Activated naive CD4-positive, alpha-beta T cell treated with anti-CD3 and anti-CD28 coated beads, Interleukin-2, amount 50 U/mL, for 24 hours (primary cell): Measurements from ENCODE around the gene LMO7.

Experiments
- H3K27ac Mint-ChIP-seq: one replicate; pipeline ENCODE4 v1.8.0; 2021; ENCODE audit warnings: mild to moderate bottlenecking, mixed read lengths
- H3K27me3 Mint-ChIP-seq: one replicate; pipeline ENCODE4 v1.8.0; 2021; ENCODE audit warnings: mixed read lengths
- H3K36me3 Mint-ChIP-seq: one replicate; pipeline ENCODE4 v1.8.0; 2021; ENCODE audit warnings: mixed read lengths
- H3K4me1 Mint-ChIP-seq: one replicate; pipeline ENCODE4 v1.8.0; 2021; ENCODE audit warnings: mixed read lengths
- H3K4me3 Mint-ChIP-seq: one replicate; pipeline ENCODE4 v1.8.0; 2021; ENCODE audit warnings: mild to moderate bottlenecking, mixed read lengths
- H3K9me3 Mint-ChIP-seq: one replicate; pipeline ENCODE4 v1.8.0; 2021; ENCODE audit warnings: mixed read lengths

The LMO7 gene

DNA sequence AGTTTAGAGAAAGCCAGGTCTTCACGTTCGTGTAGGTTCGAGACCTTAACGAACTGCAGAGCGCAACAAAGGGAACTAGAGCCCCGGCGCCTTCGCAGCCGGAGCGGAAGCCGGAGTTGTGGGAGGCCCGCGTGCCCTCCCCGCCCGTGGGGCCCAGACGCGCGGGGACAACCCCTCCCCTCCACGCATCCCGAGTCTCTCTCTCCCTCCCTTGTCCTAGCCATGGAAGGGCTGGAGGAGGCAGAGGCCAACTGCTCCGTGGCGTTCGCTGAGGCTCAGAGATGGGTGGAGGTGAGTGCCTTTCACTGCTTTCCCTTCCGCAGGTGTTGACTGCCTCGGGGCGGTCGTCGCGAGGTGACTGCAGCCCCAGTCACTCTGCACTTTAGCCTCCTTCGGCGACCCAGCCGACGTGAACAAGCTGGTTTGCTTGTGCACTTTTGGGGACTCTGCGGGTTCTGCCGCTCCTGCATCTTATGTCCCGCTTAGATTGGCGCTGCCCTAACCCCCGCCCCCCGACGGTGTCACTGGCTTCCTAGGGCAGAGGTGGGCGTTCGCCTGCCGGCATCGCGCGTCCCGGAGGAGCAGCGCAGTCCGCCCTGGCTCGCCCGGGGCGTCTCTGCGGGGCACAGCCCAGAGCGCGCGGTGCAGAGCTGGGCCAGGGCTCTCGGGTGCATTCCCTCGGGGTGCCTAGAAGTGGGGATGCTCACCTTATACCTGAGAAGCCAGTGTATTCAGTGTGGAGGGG lies 478 bp downstream of the LMO7 start:
- H3K27ac Mint-ChIP-seq, result no peak overlapping the region

GRCh38 chr13:75637181-75637750 lies 1.1 kb downstream of the LMO7 start:
- Mint-ChIP-seq H3K4me3 (peak overlapping the region; percentile 67), H3K9me3 (no peaks in the 10 kb centered on the region), H3K27me3 (peaks cover 4% of the 10 kb centered on the region), H3K36me3 (peaks cover 1% of the 10 kb centered on the region), H3K27ac (no peak overlapping the region), H3K4me1 (peaks cover 12% of the 10 kb centered on the region)

More for the DNA sequence above, 478 bp downstream of the LMO7 start:
- H3K4me3 Mint-ChIP-seq, result peak overlapping the region; percentile 82
- no peaks in the 10 kb centered on the region for H3K9me3 Mint-ChIP-seq
- H3K4me1 Mint-ChIP-seq, result peaks cover 12% of the 10 kb centered on the region
- peaks cover 4% of the 10 kb centered on the region for H3K27me3 Mint-ChIP-seq
- H3K36me3 Mint-ChIP-seq, result peaks cover 1% of the 10 kb centered on the region

DNA sequence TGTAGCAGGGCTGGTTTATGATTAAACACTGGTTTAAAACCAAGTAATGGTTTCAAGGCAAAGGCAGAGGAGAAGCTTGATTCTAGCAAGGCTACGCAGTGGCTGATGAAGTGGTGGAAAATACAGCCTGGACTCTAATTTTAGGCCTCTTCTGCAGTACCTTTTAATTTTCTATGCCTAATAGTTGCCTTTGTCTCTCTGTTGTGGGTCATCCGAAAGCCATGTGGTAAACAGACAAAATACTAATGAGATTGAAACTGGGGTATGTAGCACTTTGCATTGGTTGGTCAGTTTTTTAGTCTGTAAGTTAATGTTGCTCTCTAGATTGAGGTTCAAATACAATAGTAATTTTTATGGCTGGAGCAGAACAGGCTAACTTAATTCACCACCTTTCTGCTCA lies 3.3 kb downstream of the LMO7 start:
- Mint-ChIP-seq H3K27ac (no peak overlapping the region), H3K4me3 (no peak overlapping the region), H3K9me3 (no peaks in the 10 kb centered on the region), H3K4me1 (peaks cover 6% of the 10 kb centered on the region), H3K36me3 (peaks cover 1% of the 10 kb centered on the region), H3K27me3 (peaks cover 4% of the 10 kb centered on the region)

GRCh38 chr13:75641026-75641425 lies 4.9 kb downstream of the LMO7 start:
- Mint-ChIP-seq H3K27ac (no peak overlapping the region), H3K9me3 (no peaks in the 10 kb centered on the region), H3K4me1 (peaks cover 6% of the 10 kb centered on the region), H3K4me3 (no peak overlapping the region), H3K27me3 (peaks cover 4% of the 10 kb centered on the region), H3K36me3 (peaks cover 6% of the 10 kb centered on the region)

DNA sequence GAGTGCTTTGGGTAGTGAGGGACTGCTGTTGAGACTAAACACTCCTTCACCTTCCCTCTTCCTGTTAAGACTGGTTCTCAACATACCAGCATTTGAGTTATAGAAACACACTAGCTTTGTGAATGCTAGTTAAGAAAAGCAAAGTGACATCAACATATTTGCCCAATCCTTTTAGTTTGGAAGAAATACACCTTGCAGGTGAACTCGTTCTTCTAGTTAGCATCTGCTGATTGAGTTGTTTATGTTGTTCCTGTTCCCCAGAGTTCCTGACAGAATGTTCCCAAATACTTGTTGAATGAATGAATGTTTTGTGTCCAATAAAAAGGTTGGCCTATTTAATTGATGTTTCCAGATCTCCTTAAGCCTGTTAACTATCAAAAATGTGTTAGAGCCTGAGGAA lies 7.1 kb downstream of the LMO7 start:
- Mint-ChIP-seq H3K36me3 (peaks cover 8% of the 10 kb centered on the region), H3K4me1 (no peaks in the 10 kb centered on the region), H3K27me3 (peaks cover 1% of the 10 kb centered on the region), H3K4me3 (no peak overlapping the region), H3K27ac (no peak overlapping the region), H3K9me3 (no peaks in the 10 kb centered on the region)

GRCh38 chr13:75643693-75644092 lies 7.6 kb downstream of the LMO7 start:
- no peak overlapping the region for H3K4me3 Mint-ChIP-seq
- H3K36me3 Mint-ChIP-seq, result peaks cover 8% of the 10 kb centered on the region
- H3K27me3 Mint-ChIP-seq, result peaks cover 1% of the 10 kb centered on the region
- no peaks in the 10 kb centered on the region for H3K9me3 Mint-ChIP-seq
- no peak overlapping the region for H3K27ac Mint-ChIP-seq
- no peaks in the 10 kb centered on the region for H3K4me1 Mint-ChIP-seq

DNA sequence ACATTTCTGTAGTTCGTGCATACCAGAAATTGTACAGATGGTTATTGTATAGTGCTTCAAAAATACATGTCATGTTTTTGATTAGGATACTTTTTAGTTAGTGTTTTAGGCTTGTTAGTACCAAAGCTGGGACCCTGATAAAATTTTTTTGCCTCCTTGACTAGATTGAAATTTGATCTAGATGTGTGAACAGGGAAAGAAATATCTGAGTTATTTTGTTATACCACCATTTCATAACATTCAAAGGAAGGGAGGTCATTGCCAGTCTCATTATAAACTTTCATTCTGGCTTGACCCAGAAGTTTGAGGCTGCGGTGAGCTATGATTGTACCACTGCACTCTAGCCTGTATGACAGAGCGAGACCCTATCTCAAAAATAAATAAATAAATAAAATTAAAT lies 9.0 kb downstream of the LMO7 start:
- Mint-ChIP-seq H3K36me3 (peaks cover 8% of the 10 kb centered on the region), H3K9me3 (no peaks in the 10 kb centered on the region), H3K4me1 (no peaks in the 10 kb centered on the region), H3K27ac (no peak overlapping the region), H3K4me3 (no peak overlapping the region), H3K27me3 (no peaks in the 10 kb centered on the region)

DNA sequence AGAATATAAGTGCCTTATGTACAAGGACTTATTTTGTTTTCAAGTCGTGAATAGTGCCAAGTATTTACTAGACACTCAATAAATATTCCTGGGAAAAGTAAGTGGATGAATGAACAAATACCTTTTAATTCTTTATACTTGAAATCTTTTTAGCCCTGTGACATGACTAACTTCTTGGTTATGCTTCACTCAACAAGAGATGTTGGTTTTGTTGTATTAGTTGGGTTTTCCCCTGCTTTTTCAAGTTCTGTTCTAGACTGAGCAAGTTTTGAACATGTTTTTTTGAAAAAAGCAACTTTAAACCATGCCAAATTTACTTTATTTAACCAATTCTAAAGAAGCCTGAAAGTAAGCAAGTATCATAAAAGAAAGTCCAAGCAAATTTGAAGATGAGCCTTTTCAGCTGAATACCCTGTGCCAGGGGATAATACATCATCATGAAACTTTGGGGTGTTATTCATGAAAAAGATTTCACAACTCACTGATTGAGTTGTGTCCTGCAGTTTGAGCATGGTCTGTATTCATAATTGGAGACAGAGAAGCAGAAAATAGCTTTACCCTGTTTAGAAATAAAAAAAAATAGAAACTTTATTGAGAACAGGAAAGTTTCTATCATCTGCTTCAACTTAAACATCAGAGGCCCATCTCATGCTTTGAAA lies 11.1 kb downstream of the LMO7 start:
- H3K4me3 Mint-ChIP-seq, result no peak overlapping the region
- H3K27me3 Mint-ChIP-seq, result no peaks in the 10 kb centered on the region
- no peak overlapping the region for H3K27ac Mint-ChIP-seq
- H3K36me3 Mint-ChIP-seq, result peaks cover 9% of the 10 kb centered on the region
- no peaks in the 10 kb centered on the region for H3K9me3 Mint-ChIP-seq
- H3K4me1 Mint-ChIP-seq, result no peaks in the 10 kb centered on the region

DNA sequence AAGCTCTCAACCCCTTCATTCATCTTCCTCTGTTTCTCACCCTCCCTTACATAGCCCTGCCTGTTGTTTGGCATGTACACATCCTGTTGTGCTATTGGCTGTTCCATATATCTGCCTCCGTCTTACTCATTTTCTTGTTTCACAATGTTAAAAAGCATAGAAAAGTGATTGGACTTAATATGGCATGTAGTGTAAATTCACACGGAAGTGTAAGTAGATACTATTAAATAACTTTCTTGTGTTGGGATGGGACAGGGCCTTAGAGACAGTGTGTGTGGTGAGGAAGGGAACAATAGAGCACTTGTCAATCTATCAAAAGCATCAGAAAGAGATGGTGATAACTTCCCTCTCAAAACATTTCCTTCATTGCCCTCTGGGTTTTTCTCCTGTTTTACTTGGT lies 12.3 kb downstream of the LMO7 start:
- Mint-ChIP-seq H3K4me3 (no peak overlapping the region), H3K27me3 (no peaks in the 10 kb centered on the region), H3K9me3 (no peaks in the 10 kb centered on the region)

GRCh38 chr13:75651013-75651412 lies 14.9 kb downstream of the LMO7 start:
- Mint-ChIP-seq H3K36me3 (peaks cover 4% of the 10 kb centered on the region), H3K9me3 (no peaks in the 10 kb centered on the region), H3K4me3 (no peak overlapping the region), H3K27me3 (no peaks in the 10 kb centered on the region), H3K4me1 (no peaks in the 10 kb centered on the region), H3K27ac (no peak overlapping the region)

More for the DNA sequence above, 12.3 kb downstream of the LMO7 start:
- no peaks in the 10 kb centered on the region for H3K4me1 Mint-ChIP-seq
- H3K27ac Mint-ChIP-seq, result no peak overlapping the region
- H3K36me3 Mint-ChIP-seq, result peaks cover 9% of the 10 kb centered on the region

DNA sequence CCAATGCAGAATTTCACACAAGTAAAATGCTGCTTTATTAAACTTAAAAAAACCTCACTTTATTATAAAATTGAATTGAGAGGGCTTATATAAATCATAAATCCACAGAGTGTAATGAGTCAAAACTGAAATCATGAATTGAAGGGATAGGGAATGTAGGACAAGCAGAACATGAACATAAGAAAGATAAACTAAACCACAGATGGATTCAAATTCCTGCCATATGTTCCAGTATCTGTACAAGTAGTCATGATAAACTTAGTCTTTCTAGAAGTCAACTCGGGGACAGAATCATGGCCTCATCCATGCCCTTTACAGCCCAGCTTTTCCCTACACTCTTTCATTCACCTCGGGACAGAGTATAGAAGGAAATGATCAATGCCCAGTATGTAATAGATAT lies 16.6 kb downstream of the LMO7 start:
- Mint-ChIP-seq H3K27ac (no peak overlapping the region), H3K9me3 (no peaks in the 10 kb centered on the region), H3K4me3 (no peak overlapping the region)

DNA sequence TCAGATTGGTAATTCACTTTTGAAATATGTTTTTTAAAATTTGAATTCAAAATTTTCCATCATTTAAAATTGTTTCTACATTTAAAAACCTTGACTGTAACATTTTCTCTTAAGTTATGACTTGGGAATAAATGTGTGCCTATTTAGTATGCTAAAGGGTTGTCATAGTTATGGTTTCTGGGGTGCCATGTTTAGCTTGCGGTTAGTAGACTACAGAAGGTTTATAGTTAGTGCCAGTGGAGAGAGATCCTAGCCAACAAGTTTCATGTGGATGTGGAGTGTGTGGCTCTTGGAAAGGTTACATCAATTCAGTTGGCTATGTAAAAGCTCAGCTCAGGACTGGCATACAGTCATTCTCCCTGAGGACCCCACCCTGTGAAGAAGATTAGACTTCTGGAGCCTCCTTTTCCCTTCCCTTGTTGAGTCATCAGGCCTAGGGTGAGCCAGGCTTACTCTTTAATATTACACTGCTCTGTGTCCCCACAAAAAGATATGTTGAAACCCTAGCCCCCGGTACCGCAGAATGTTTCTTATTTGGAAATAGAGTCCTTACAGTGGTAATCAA lies 20.4 kb downstream of the LMO7 start:
- H3K27ac Mint-ChIP-seq, result no peak overlapping the region
- H3K36me3 Mint-ChIP-seq, result peaks cover 11% of the 10 kb centered on the region
- H3K4me1 Mint-ChIP-seq, result no peaks in the 10 kb centered on the region
- H3K9me3 Mint-ChIP-seq, result no peaks in the 10 kb centered on the region
- no peaks in the 10 kb centered on the region for H3K27me3 Mint-ChIP-seq
- H3K4me3 Mint-ChIP-seq, result no peak overlapping the region

More for the DNA sequence above, 16.6 kb downstream of the LMO7 start:
- H3K36me3 Mint-ChIP-seq, result peaks cover 3% of the 10 kb centered on the region
- no peaks in the 10 kb centered on the region for H3K4me1 Mint-ChIP-seq
- H3K27me3 Mint-ChIP-seq, result no peaks in the 10 kb centered on the region

GRCh38 chr13:75657111-75657510 lies 21.0 kb downstream of the LMO7 start:
- Mint-ChIP-seq H3K4me1 (no peaks in the 10 kb centered on the region), H3K4me3 (no peak overlapping the region), H3K27me3 (no peaks in the 10 kb centered on the region), H3K9me3 (no peaks in the 10 kb centered on the region), H3K36me3 (peaks cover 10% of the 10 kb centered on the region), H3K27ac (no peak overlapping the region)

- no peak overlapping the region for H3K27ac Mint-ChIP-seq
- H3K4me1 Mint-ChIP-seq, result no peaks in the 10 kb centered on the region
- H3K27me3 Mint-ChIP-seq, result no peaks in the 10 kb centered on the region
- H3K36me3 Mint-ChIP-seq, result peaks cover 9% of the 10 kb centered on the region
- no peaks in the 10 kb centered on the region for H3K9me3 Mint-ChIP-seq
- no peak overlapping the region for H3K4me3 Mint-ChIP-seq
These were observed 24.6 kb downstream of the LMO7 start for GRCh38 chr13:75660694-75661093.

- H3K27ac Mint-ChIP-seq, result no peak overlapping the region
- H3K4me1 Mint-ChIP-seq, result no peaks in the 10 kb centered on the region
- peaks cover 9% of the 10 kb centered on the region for H3K36me3 Mint-ChIP-seq
- H3K4me3 Mint-ChIP-seq, result no peak overlapping the region
- H3K9me3 Mint-ChIP-seq, result no peaks in the 10 kb centered on the region
- no peaks in the 10 kb centered on the region for H3K27me3 Mint-ChIP-seq
These were observed 25.3 kb downstream of the LMO7 start for GRCh38 chr13:75661443-75661842.
